ENCODE data around the gene KLF6. TPM values are rescaled to one million over a fixed set of nuclear protein-coding genes. Genes with fewer than 3 reads are reported as not detected.

The KLF6 gene
- total RNA-seq, 4 donors from 2014 or later = 140 to 304 (median 291) TPM

GRCh38 chr10:3741688-3742461 is 43.1 kb downstream of the KLF6 start:
- 65% methylated on average over 6 of the region's 6 CpGs; no CpG with 5 or more reads in 1 of the 2 donors for whole genome bisulfite sequencing, 2 donors (ENCODE audit: low coverage in 1 of 2)
- Histone ChIP-seq H3K9me3 (no peaks in the 10 kb centered on the region), H3K4me3 (no peak overlapping the region), H3K27me3 (no peaks in the 10 kb centered on the region), H3K27ac (peak overlapping the region in 3 of 4 donors; percentile 20 to 41 (median 38)), H3K4me1 (no peaks in the 10 kb centered on the region), H3K36me3 (no peaks in the 10 kb centered on the region)
- TF ChIP-seq POLR2AphosphoS5 (IDR thresholded peaks at IDR 0.05) (no peak), POLR2A (IDR thresholded peaks at IDR 0.05) (no peak), EP300 (IDR thresholded peaks at IDR 0.05; ENCODE audit: low read depth) (no peak), CTCF (IDR thresholded peaks at IDR 0.05) (no peak)
- no peak for DNase-seq
- intact Hi-C loops (cut with DNase I; ENCODE audit: low total_unique reads) (no loop called here), in situ Hi-C loops (cut with MboI; ENCODE audit: low pct_ligation_motif_present in 1 of 4, low pct_unique_long_range_greater_than_20kb in 1 of 4, low sequenced_read_pairs in 3 of 4) (no loop called here)

- WGBS, 2 donors (ENCODE audit: low coverage in 1 of 2) = 68 to 81% methylated on average over 2 to 5 of the region's 5 CpGs
- Histone ChIP-seq H3K9me3 (no peaks in the 10 kb centered on the region), H3K36me3 (no peaks in the 10 kb centered on the region), H3K4me1 (no peaks in the 10 kb centered on the region), H3K4me3 (no peak overlapping the region), H3K27ac (no peak overlapping the region), H3K27me3 (no peaks in the 10 kb centered on the region)
- DNase-seq = no peak
- in situ Hi-C loops (cut with MboI; ENCODE audit: low pct_ligation_motif_present in 1 of 4, low pct_unique_long_range_greater_than_20kb in 1 of 4, low sequenced_read_pairs in 3 of 4) (no loop called here), intact Hi-C loops (cut with DNase I; ENCODE audit: low total_unique reads) (no loop called here)
- TF ChIP-seq EP300 (IDR thresholded peaks at IDR 0.05; ENCODE audit: low read depth) (no peak), CTCF (IDR thresholded peaks at IDR 0.05) (no peak), POLR2A (IDR thresholded peaks at IDR 0.05) (no peak)
Measured at GRCh38 chr10:3740157-3740871, 44.7 kb downstream of the KLF6 start.

- H3K36me3 ChIP-seq = no peaks in the 10 kb centered on the region
- no peaks in the 10 kb centered on the region for H3K9me3 ChIP-seq
- TF ChIP-seq CTCF (IDR thresholded peaks at IDR 0.05) (no peak), POLR2A (IDR thresholded peaks at IDR 0.05) (no peak), EP300 (IDR thresholded peaks at IDR 0.05; ENCODE audit: low read depth) (no peak), POLR2AphosphoS5 (IDR thresholded peaks at IDR 0.05) (no peak)
- intact Hi-C loops (cut with DNase I; ENCODE audit: low total_unique reads) = no loop called here
- H3K27ac ChIP-seq = no peak overlapping the region
- H3K27me3 ChIP-seq = no peaks in the 10 kb centered on the region
- DNase-seq = no peak
- in situ Hi-C loops (cut with MboI; ENCODE audit: low pct_ligation_motif_present in 1 of 4, low pct_unique_long_range_greater_than_20kb in 1 of 4, low sequenced_read_pairs in 3 of 4) = no loop called here
- WGBS, 2 donors (ENCODE audit: low coverage in 1 of 2) = 73 to 98% methylated on average over 1 of the region's 1 CpG
- H3K4me3 ChIP-seq = no peak overlapping the region
- H3K4me1 ChIP-seq = no peaks in the 10 kb centered on the region
Measured at GRCh38 chr10:3738855-3739350, 46.1 kb downstream of the KLF6 start.

- Histone ChIP-seq H3K27ac (no peak overlapping the region), H3K4me3 (no peak overlapping the region), H3K27me3 (no peaks in the 10 kb centered on the region), H3K36me3 (no peaks in the 10 kb centered on the region), H3K4me1 (no peaks in the 10 kb centered on the region), H3K9me3 (no peaks in the 10 kb centered on the region)
- intact Hi-C loops (cut with DNase I; ENCODE audit: low total_unique reads) (no loop called here), in situ Hi-C loops (cut with MboI; ENCODE audit: low pct_ligation_motif_present in 1 of 4, low pct_unique_long_range_greater_than_20kb in 1 of 4, low sequenced_read_pairs in 3 of 4) (no loop called here)
- WGBS, 2 donors (ENCODE audit: low coverage in 1 of 2) = 74 to 75% methylated on average over 4 of the region's 4 CpGs
- DNase-seq = no peak
- TF ChIP-seq POLR2AphosphoS5 (IDR thresholded peaks at IDR 0.05) = no peak
- TF ChIP-seq POLR2A (IDR thresholded peaks at IDR 0.05) = no peak
- TF ChIP-seq CTCF (IDR thresholded peaks at IDR 0.05) = no peak
- TF ChIP-seq EP300 (IDR thresholded peaks at IDR 0.05; ENCODE audit: low read depth) = no peak
Measured at GRCh38 chr10:3737864-3738263, 47.1 kb downstream of the KLF6 start.

Measured in transverse colon (tissue), 4 donors.